HG03159 (cell line): Measurements from ENCODE around the gene SSBP1.
"Not testable (repeated sequence)": the region's sequence is repeated elsewhere in the genome, so short reads cannot be mapped to it uniquely, and the experiment has no call there.

Experiments
- ATAC-seq: cut with Tn5 transposase; IDR thresholded peaks from one replicate; pipeline ENCODE4 v1.9.1; 2021; ENCODE audit warnings: mild to moderate bottlenecking, moderate library complexity; ENCODE audit not compliant: unreplicated experiment

SSBP1 gene

DNA sequence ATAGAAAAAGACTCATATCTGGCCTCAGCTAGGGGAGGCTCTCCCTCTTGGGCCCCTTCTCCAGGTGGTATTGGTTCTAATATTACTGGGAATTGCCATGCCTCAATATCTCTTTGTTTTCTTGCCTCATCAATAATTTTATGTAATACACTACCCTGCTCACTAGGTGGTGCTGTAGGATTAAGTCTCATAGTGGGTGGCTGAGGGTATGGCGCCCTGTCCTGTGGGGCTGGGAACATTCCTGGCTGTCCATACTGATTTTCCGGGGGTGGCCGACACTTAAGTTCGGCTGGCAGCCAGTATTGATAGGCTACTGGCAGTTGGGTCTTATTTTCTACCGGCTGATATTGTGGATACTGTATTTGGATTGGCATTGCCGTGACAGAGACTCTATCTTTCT, 16.8 kb downstream of the SSBP1 start:
- ATAC-seq: no peak

GRCh38 chr7:141763797-141764196, 25.6 kb downstream of the SSBP1 start, which contains the start of gene TAS2R3:
Gene TAS2R3 (plus strand): TSS chr7:141764097. CDS start chr7:141764159, 62 bp downstream.
- no peak for ATAC-seq

DNA sequence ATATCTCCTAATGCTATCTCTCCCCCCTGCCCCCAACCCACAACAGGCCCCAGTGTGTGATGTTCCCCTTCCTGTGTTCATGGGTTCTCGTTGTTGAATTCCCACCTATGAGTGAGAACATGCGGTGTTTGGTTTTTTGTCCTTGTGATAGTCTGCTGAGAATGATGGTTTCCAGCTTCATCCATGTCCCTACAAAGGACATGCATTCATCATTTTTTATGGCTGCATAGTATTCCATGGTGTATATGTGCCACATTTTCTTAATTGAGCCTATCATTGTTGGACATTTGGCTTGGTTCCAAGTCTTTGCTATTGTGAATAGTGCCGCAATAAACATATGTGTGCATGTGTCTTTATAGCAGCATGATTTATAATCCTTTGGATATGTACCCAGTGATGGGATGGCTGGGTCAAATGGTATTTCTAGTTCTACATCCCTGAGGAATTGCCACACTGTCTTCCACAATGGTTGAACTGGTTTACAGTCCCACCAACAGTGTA, 32.0 kb downstream of the SSBP1 start:
- not testable (repeated sequence) for ATAC-seq

DNA sequence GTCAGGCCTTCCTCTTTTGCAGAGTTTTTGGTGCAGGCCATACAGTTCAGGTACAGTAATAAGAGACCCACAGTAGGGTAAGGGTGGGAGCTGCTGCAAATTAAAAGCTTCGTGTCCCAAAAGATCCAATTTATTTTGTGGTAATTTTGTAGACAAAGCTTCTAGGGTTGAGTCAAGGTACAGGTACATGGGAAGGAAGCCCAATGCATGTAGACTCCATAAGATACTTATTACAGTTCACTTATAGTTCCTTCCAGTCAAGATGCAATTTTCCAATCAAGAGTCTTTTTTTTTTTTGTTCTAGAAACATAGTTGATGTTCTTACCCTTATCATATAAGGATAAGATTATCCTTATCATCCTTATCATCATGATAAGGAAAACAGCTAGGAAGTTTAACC, 38.2 kb downstream of the SSBP1 start, which contains the start of gene TAS2R4:
TAS2R4 (plus strand) TSS at position 301 of the 400 bp plus-strand sequence. CDS start 1,815 bp downstream, outside the sequence.
- no peak for ATAC-seq

- peak; percentile 81 for ATAC-seq
Measured at GRCh38 chr7:141785706-141786552, 47.8 kb downstream of the SSBP1 start.

- ATAC-seq: no peak
Measured at GRCh38 chr7:141788296-141788695, 50.1 kb downstream of the SSBP1 start.

DNA sequence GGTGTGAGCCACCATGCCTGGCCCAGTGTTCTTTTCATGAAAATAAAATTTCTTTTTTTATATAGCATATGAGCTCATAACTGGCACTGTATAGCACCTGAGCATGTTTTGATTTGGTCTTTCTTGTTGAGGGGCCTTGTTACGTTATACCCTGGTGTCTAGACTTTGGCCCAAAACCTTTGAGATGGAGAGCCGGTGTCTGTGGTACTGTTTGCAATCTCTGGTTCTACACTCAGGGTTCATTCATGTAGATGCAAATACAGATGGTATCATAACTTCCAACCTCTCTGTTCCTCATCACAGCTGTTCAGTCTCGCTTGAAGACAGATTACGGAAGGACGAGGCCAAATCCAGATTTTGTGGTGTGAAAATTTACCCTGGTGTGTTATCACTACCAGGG, 51.8 kb downstream of the SSBP1 start, which contains the start of gene TAS2R5:
TAS2R5 (plus strand) TSS at position 301 of the 400 bp plus-strand sequence. CDS start 145 bp downstream, outside the sequence.
- no peak for ATAC-seq

GRCh38 chr7:141792526-141792925, 54.4 kb downstream of the SSBP1 start:
- ATAC-seq: no peak
